Rectal smooth muscle tissue (tissue), 1 donor: ENCODE measurements around the gene NAXD.
"Not testable (repeated sequence)": the region's sequence is repeated elsewhere in the genome, so short reads cannot be mapped to it uniquely, and the experiment has no call there.

Source experiments
- H3K27ac ChIP-seq: one replicate; pipeline ENCODE4 v1.7.0; 2013; ENCODE audit warnings: low read depth, low read length, inconsistent platforms
- H3K27me3 ChIP-seq: one replicate; pipeline ENCODE4 v1.7.0; 2013; ENCODE audit warnings: low read length; ENCODE audit not compliant: control insufficient read depth, insufficient read depth
- H3K36me3 ChIP-seq: one replicate; pipeline ENCODE4 v1.7.0; 2013; ENCODE audit warnings: low read length; ENCODE audit not compliant: control insufficient read depth, insufficient read depth
- H3K4me1 ChIP-seq: one replicate; pipeline ENCODE4 v1.7.0; 2013; ENCODE audit warnings: low read length; ENCODE audit not compliant: control insufficient read depth, insufficient read depth
- H3K4me3 ChIP-seq: one replicate; pipeline ENCODE4 v1.7.0; 2013; ENCODE audit warnings: low read length
- H3K9ac ChIP-seq: one replicate; pipeline ENCODE4 v1.7.0; 2013; ENCODE audit warnings: low read length

NAXD gene

DNA sequence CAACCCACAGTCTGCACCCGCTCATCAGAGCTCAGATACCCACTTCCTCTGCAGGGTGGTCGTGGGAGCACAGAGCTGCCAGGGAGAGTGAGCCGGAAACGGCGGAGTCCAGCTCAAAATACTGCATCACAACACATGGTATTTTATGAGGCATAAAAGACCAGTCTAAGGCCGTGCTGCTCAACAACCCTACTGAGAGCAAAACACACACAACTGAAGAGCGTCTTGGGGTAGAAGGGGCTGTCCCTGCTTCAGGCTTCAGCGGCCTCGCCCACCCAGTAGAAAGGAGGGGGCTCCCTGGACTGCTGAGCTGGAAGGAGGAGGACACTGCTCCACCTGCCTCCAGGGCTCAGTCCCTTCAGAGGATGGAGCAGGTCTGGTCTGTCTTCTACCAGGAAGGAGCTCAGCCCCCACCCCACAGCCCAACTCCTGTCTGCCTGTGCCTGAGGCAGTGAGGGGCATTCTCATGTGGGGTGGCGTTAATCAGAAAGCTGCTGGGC, 36.9 kb downstream of the NAXD start:
- Histone ChIP-seq H3K27me3 (no peaks in the 10 kb centered on the region), H3K4me3 (no peak overlapping the region), H3K9ac (no peak overlapping the region), H3K27ac (no peak overlapping the region), H3K36me3 (peaks cover 7% of the 10 kb centered on the region), H3K4me1 (no peaks in the 10 kb centered on the region)

- Histone ChIP-seq H3K27ac (no peak overlapping the region), H3K27me3 (no peaks in the 10 kb centered on the region), H3K4me3 (no peak overlapping the region), H3K4me1 (no peaks in the 10 kb centered on the region), H3K36me3 (peaks cover 7% of the 10 kb centered on the region), H3K9ac (no peak overlapping the region)
These were observed 37.4 kb downstream of the NAXD start for GRCh38 chr13:110652764-110653163.

DNA sequence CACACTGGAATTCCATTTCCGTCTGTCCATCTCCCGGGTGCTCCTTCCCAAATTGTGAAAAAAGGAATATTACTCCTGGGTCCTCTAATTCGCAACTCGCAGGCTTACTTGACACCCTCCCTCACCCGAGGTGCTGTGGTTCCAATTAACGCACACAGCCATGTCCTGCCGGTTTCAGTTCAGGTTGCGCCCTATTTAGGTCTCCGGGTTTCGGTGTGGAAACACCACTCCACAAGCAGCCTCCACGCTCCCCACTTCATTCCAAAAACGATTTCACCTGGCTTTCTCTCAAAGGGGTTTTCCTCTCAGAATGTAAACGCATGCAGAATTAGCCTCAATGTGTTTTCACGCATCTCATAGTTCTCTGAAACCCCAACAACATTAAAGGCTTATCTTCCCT, 37.9 kb downstream of the NAXD start:
- Histone ChIP-seq H3K4me1 (no peaks in the 10 kb centered on the region), H3K36me3 (peaks cover 7% of the 10 kb centered on the region), H3K4me3 (no peak overlapping the region)

DNA sequence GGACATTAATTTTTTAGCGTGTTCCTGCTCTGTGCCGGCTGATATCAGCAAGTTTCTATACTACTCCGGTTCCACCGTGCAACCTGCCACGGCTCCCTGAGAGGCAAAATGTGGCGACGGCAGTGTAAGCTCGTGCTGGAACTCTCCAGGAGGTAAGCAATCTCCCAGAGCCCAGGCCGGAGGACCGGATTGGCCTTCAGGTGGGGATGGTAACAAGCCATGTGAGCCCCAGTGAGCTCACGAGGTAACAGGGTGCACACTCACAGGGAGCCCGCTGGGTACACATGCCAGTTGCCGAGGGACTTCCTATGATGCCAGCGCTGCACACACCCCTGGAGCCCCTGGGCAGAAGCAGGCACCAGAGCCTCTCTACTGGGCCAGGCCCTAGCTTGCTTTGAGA, 38.5 kb downstream of the NAXD start:
- Histone ChIP-seq H3K27ac (no peak overlapping the region), H3K27me3 (no peaks in the 10 kb centered on the region), H3K4me1 (no peaks in the 10 kb centered on the region), H3K9ac (no peak overlapping the region), H3K36me3 (peaks cover 7% of the 10 kb centered on the region), H3K4me3 (no peak overlapping the region)

More for the DNA sequence above, 37.9 kb downstream of the NAXD start:
- no peak overlapping the region for H3K9ac ChIP-seq
- H3K27ac ChIP-seq = no peak overlapping the region
- no peaks in the 10 kb centered on the region for H3K27me3 ChIP-seq

GRCh38 chr13:110657196-110657595, 41.9 kb downstream of the NAXD start:
- H3K4me3 ChIP-seq = no peak overlapping the region
- H3K36me3 ChIP-seq = no peaks in the 10 kb centered on the region
- no peaks in the 10 kb centered on the region for H3K4me1 ChIP-seq
- H3K9ac ChIP-seq = no peak overlapping the region
- no peaks in the 10 kb centered on the region for H3K27me3 ChIP-seq
- no peak overlapping the region for H3K27ac ChIP-seq

GRCh38 chr13:110658218-110658911, 43.0 kb downstream of the NAXD start:
- not testable (repeated sequence) for H3K27ac ChIP-seq, H3K9ac ChIP-seq, H3K4me3 ChIP-seq, H3K36me3 ChIP-seq, H3K27me3 ChIP-seq, H3K4me1 ChIP-seq

- peaks cover 3% of the 10 kb centered on the region for H3K36me3 ChIP-seq
These were observed 45.9 kb downstream of the NAXD start for GRCh38 chr13:110661256-110661655.

GRCh38 chr13:110662091-110662490, 46.7 kb downstream of the NAXD start:
- Histone ChIP-seq H3K27me3 (no peaks in the 10 kb centered on the region), H3K4me3 (no peak overlapping the region), H3K27ac (no peak overlapping the region), H3K4me1 (no peaks in the 10 kb centered on the region), H3K36me3 (peaks cover 6% of the 10 kb centered on the region), H3K9ac (no peak overlapping the region)

More at GRCh38 chr13:110661256-110661655, 45.9 kb downstream of the NAXD start:
- Histone ChIP-seq H3K4me3 (no peak overlapping the region), H3K4me1 (no peaks in the 10 kb centered on the region), H3K27me3 (no peaks in the 10 kb centered on the region), H3K9ac (no peak overlapping the region), H3K27ac (no peak overlapping the region)

DNA sequence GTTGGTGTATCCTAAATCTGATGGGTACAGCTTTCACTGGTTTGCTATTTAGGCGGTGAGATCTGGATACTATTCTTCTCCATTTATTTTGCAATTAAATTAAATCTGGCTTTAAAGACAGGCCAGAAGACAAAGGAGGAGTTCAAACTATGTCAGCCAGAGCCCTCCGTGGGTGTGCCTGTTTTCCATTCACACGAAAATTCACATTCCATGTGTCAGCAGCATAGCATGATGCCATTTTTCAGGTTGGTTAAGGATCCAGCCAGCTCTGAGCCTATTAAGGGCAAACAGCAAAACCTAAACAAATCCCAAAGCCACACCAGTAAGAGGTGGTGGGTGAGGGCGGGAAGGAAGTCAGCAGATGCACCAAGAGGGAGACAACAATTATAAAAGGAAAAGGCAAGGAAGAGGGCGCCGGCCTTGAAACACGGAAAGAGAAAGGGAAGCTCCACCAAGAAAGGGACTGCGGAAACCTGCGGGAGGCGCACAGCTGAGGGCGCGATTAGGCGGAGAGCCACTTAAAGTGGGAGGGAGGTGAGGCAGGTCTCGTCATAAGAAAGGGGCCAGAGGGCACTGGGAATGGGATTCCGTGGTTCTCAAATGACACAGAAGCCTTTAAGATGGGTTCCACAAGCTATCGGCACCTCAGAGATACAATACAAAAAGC, 47.6 kb downstream of the NAXD start:
- Histone ChIP-seq H3K27me3 (no peaks in the 10 kb centered on the region), H3K4me1 (no peaks in the 10 kb centered on the region), H3K27ac (no peak overlapping the region), H3K4me3 (no peak overlapping the region), H3K9ac (no peak overlapping the region), H3K36me3 (peaks cover 6% of the 10 kb centered on the region)

- Histone ChIP-seq H3K36me3 (peaks cover 6% of the 10 kb centered on the region), H3K27me3 (no peaks in the 10 kb centered on the region), H3K4me1 (no peaks in the 10 kb centered on the region), H3K4me3 (no peak overlapping the region), H3K9ac (no peak overlapping the region), H3K27ac (no peak overlapping the region)
These were observed 48.1 kb downstream of the NAXD start for GRCh38 chr13:110663491-110663890.

DNA sequence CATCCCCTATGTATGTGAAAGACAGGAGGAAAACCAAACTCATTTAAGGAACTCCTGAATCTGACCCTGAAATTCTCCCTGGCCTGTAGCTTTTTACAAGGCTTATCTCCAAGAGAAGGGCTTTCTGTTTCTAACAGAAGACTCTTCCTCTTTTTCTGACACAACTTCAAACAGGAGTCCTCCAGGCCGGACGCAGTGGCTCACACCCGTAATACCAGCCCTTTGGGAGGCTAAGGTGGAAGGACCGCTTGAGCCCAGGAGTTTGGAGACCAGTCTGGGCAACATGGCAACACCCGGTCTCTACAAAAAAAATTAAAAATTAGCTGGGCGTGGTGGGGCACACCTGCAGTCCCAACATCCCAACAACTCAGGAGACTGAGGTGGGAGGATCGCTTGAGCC, 48.7 kb downstream of the NAXD start:
- Histone ChIP-seq H3K27ac (no peak overlapping the region), H3K36me3 (peaks cover 8% of the 10 kb centered on the region), H3K9ac (no peak overlapping the region), H3K27me3 (no peaks in the 10 kb centered on the region), H3K4me1 (no peaks in the 10 kb centered on the region), H3K4me3 (no peak overlapping the region)

GRCh38 chr13:110664673-110665072, 49.3 kb downstream of the NAXD start:
- Histone ChIP-seq H3K27ac (no peak overlapping the region), H3K4me1 (no peaks in the 10 kb centered on the region), H3K4me3 (no peak overlapping the region), H3K36me3 (peaks cover 10% of the 10 kb centered on the region), H3K27me3 (no peaks in the 10 kb centered on the region), H3K9ac (no peak overlapping the region)
